CD4-positive, alpha-beta memory T cell (primary cell): ENCODE measurements around the gene ARSJ. TPM values are rescaled to one million over a fixed set of nuclear protein-coding genes. Genes with fewer than 3 reads are reported as not detected.
"Not testable (repeated sequence)": the region's sequence is repeated elsewhere in the genome, so short reads cannot be mapped to it uniquely, and the experiment has no call there.

ENCODE experiments used
- CTCF ChIA-PET: fragments of 350-600 bp; sonication (Branson Sonifier 250); formaldehyde crosslinking; loops from one replicate; lab custom pipeline; 2021; ENCODE audit warnings: inconsistent platforms; ENCODE audit not compliant: partially characterized antibody; lab: Charles Lee
- POLR2A ChIA-PET: fragments of 350-600 bp; sonication (Branson Sonifier 250); formaldehyde crosslinking; loops from one replicate; lab custom pipeline; 2021; ENCODE audit not compliant: partially characterized antibody; lab: Charles Lee
- DNase-seq, 5 donors: peaks; one replicate each; pipeline versions ENCODE4 v3.0.0 to v3.0.0-alpha.2; 2020 to 2022; ENCODE audit warnings: mixed read lengths in 1 of 5
- H3K27ac ChIP-seq: one replicate; pipeline ENCODE4 v1.7.0; 2013; ENCODE audit warnings: low read depth, low read length
- H3K27me3 ChIP-seq: 2 replicates; pipeline ENCODE4 v1.7.0; 2013; ENCODE audit warnings: mild to moderate bottlenecking, low read length, moderate library complexity; ENCODE audit not compliant: insufficient read depth
- H3K36me3 ChIP-seq: 2 replicates; pipeline ENCODE4 v1.7.0; 2013; ENCODE audit warnings: mild to moderate bottlenecking, low read length, moderate library complexity; ENCODE audit not compliant: insufficient read depth
- H3K4me1 ChIP-seq: 2 replicates; pipeline ENCODE4 v1.7.0; 2013; ENCODE audit warnings: mild to moderate bottlenecking, low read length, moderate library complexity; ENCODE audit not compliant: insufficient read depth
- H3K4me3 ChIP-seq, 2 donors: one replicate each; pipeline ENCODE4 v1.7.0; 2013; ENCODE audit warnings: low read length in 2 of 2, mild to moderate bottlenecking in 1 of 2
- H3K9me3 ChIP-seq, 2 donors: one replicate each; pipeline ENCODE4 v1.7.0; 2013; ENCODE audit warnings: low read length in 2 of 2, control low read depth in 1 of 2; ENCODE audit not compliant: control insufficient read depth in 1 of 2
- H3K27ac Mint-ChIP-seq, 7 donors: one replicate each; pipeline ENCODE4 v1.8.0; 2020 to 2021; ENCODE audit warnings: mixed read lengths in 7 of 7, mild to moderate bottlenecking in 6 of 7, inconsistent platforms in 3 of 7, moderate library complexity in 3 of 7
- H3K27me3 Mint-ChIP-seq, 2 donors: one replicate each; pipeline ENCODE4 v1.8.0; 2020 to 2021; ENCODE audit warnings: mixed read lengths in 2 of 2
- H3K36me3 Mint-ChIP-seq, 2 donors: one replicate each; pipeline ENCODE4 v1.8.0; 2020 to 2021; ENCODE audit warnings: mixed read lengths in 2 of 2, inconsistent platforms in 1 of 2, mild to moderate bottlenecking in 1 of 2
- H3K4me1 Mint-ChIP-seq, 4 donors: one replicate each; pipeline ENCODE4 v1.8.0; 2020 to 2021; ENCODE audit warnings: mixed read lengths in 4 of 4, mild to moderate bottlenecking in 1 of 4
- H3K4me3 Mint-ChIP-seq, 8 donors: one replicate each; pipeline ENCODE4 v1.8.0; 2020 to 2021; ENCODE audit warnings: mixed read lengths in 8 of 8, mild to moderate bottlenecking in 7 of 8, moderate library complexity in 6 of 8, inconsistent platforms in 3 of 8
- H3K9me3 Mint-ChIP-seq, 8 donors: one replicate each; pipeline ENCODE4 v1.8.0; 2020 to 2021; ENCODE audit warnings: mixed read lengths in 8 of 8, mild to moderate bottlenecking in 5 of 8, inconsistent platforms in 3 of 8, moderate library complexity in 1 of 8
- intact Hi-C: fragments of 100-400 bp; cut with micrococcal nuclease; formaldehyde crosslinking; loops from one replicate; pipeline ENCODE4 v1.15.1; 2023
- polyA plus RNA-seq, 2 donors: library from polyadenylated mRNA; unstranded; fragments of 300-500 nt; fragmentation: Illumina TruSeq; gene quantifications; one replicate each; pipeline ENCODE4 v1.2.3, GENCODE V29; 2021
- total RNA-seq, 2 experiments: library from RNA; stranded (reverse); gene quantifications; one replicate each; pipeline ENCODE4 v1.2.3, GENCODE V29; 2021

ARSJ gene
- total and polyA plus RNA-seq, 4 experiments from 2014 or later, result 0.15 to 0.17 (median 0.15) TPM; not detected in 1

- Mint-ChIP-seq H3K4me1 (peaks cover 0 to 1% (median 0%) of the 10 kb centered on the region in 4 donors), H3K4me3 (no peak overlapping the region), H3K36me3 (no peaks in the 10 kb centered on the region), H3K27me3 (no peaks in the 10 kb centered on the region), H3K9me3 (no peaks in the 10 kb centered on the region), H3K27ac (no peak overlapping the region)
- H3K4me3 ChIP-seq, result no peak overlapping the region
- no peaks in the 10 kb centered on the region for H3K27me3 ChIP-seq
- H3K27ac ChIP-seq, result no peak overlapping the region
- ChIA-PET CTCF (no interaction called here), POLR2A (no interaction called here)
- intact Hi-C loops, result no loop called here
- H3K4me1 ChIP-seq, result no peaks in the 10 kb centered on the region
- H3K9me3 ChIP-seq, result no peaks in the 10 kb centered on the region
- no peaks in the 10 kb centered on the region for H3K36me3 ChIP-seq
- no peak for DNase-seq
Measured at GRCh38 chr4:114019276-114019968, 40.0 kb upstream of the ARSJ start.

GRCh38 chr4:114017120-114017917 is 37.9 kb upstream of the ARSJ start:
- Histone ChIP-seq H3K9me3 (no peaks in the 10 kb centered on the region), H3K27ac (no peak overlapping the region), H3K36me3 (no peaks in the 10 kb centered on the region), H3K4me3 (no peak overlapping the region), H3K27me3 (no peaks in the 10 kb centered on the region), H3K4me1 (no peaks in the 10 kb centered on the region)
- Mint-ChIP-seq H3K4me1 (peaks cover 0 to 1% (median 0%) of the 10 kb centered on the region in 4 donors), H3K9me3 (no peaks in the 10 kb centered on the region), H3K27me3 (no peaks in the 10 kb centered on the region), H3K27ac (no peak overlapping the region), H3K4me3 (no peak overlapping the region), H3K36me3 (no peaks in the 10 kb centered on the region)
- ChIA-PET POLR2A (no interaction called here), CTCF (no interaction called here)
- intact Hi-C loops, result no loop called here
- DNase-seq, result no peak

GRCh38 chr4:114015444-114015899 is 36.0 kb upstream of the ARSJ start:
- POLR2A ChIA-PET, result no interaction called here
- Histone ChIP-seq H3K27ac (no peak overlapping the region), H3K9me3 (no peaks in the 10 kb centered on the region), H3K36me3 (no peaks in the 10 kb centered on the region), H3K4me3 (no peak overlapping the region), H3K4me1 (no peaks in the 10 kb centered on the region), H3K27me3 (no peaks in the 10 kb centered on the region)
- Mint-ChIP-seq H3K4me3 (no peak overlapping the region), H3K27me3 (no peaks in the 10 kb centered on the region), H3K27ac (no peak overlapping the region), H3K36me3 (no peaks in the 10 kb centered on the region), H3K9me3 (peaks cover 0 to 4% (median 2%) of the 10 kb centered on the region in 8 donors), H3K4me1 (peaks cover 0 to 1% (median 0%) of the 10 kb centered on the region in 4 donors)
- CTCF ChIA-PET, result no interaction called here
- no peak for DNase-seq
- intact Hi-C loops, result no loop called here

- POLR2A ChIA-PET, H3K9me3 Mint-ChIP-seq, H3K4me1 ChIP-seq, H3K4me3 Mint-ChIP-seq, H3K27me3 Mint-ChIP-seq, DNase-seq, H3K36me3 ChIP-seq, intact Hi-C loops, H3K27ac ChIP-seq, H3K36me3 Mint-ChIP-seq, H3K27me3 ChIP-seq, H3K9me3 ChIP-seq, H3K4me1 Mint-ChIP-seq, CTCF ChIA-PET, H3K27ac Mint-ChIP-seq, H3K4me3 ChIP-seq: not testable (repeated sequence)
Measured at GRCh38 chr4:114013201-114013600, 33.8 kb upstream of the ARSJ start.

GRCh38 chr4:114012749-114013148 is 33.3 kb upstream of the ARSJ start:
- H3K9me3 ChIP-seq, result no peaks in the 10 kb centered on the region
- H3K4me3 ChIP-seq, result no peak overlapping the region
- CTCF ChIA-PET, result no interaction called here
- no peak overlapping the region for H3K27ac ChIP-seq
- H3K27me3 Mint-ChIP-seq, result no peaks in the 10 kb centered on the region
- POLR2A ChIA-PET, result no interaction called here
- H3K27ac Mint-ChIP-seq, result peak overlapping the region in 1 of 7 donors; percentile 61
- intact Hi-C loops, result no loop called here
- no peaks in the 10 kb centered on the region for H3K27me3 ChIP-seq
- H3K4me1 Mint-ChIP-seq, result peaks cover 0 to 5% (median 0%) of the 10 kb centered on the region in 4 donors
- no peak overlapping the region for H3K4me3 Mint-ChIP-seq
- H3K9me3 Mint-ChIP-seq, result peaks cover 0 to 8% (median 3%) of the 10 kb centered on the region in 8 donors
- no peaks in the 10 kb centered on the region for H3K36me3 ChIP-seq
- H3K4me1 ChIP-seq, result no peaks in the 10 kb centered on the region
- no peaks in the 10 kb centered on the region for H3K36me3 Mint-ChIP-seq
- DNase-seq, result no peak

GRCh38 chr4:114005569-114006442 is 26.4 kb upstream of the ARSJ start:
- peak; percentile 29 to 53 (median 49) for DNase-seq
- H3K4me3 Mint-ChIP-seq, result peak overlapping the region in 7 of 8 donors; percentile 45 to 70 (median 59)
- H3K27ac ChIP-seq, result peak overlapping the region; percentile 14
- ChIA-PET POLR2A (interaction anchor here (0.5 kb wide), 1 partner anchor 40 kb away, joined by 3 read pairs; no protein-coding TSS in a partner anchor), CTCF (no interaction called here)
- H3K4me1 Mint-ChIP-seq, result peaks cover 21 to 46% (median 30%) of the 10 kb centered on the region in 4 donors
- no peaks in the 10 kb centered on the region for H3K36me3 Mint-ChIP-seq
- H3K9me3 ChIP-seq, result no peaks in the 10 kb centered on the region
- H3K27me3 ChIP-seq, result no peaks in the 10 kb centered on the region
- intact Hi-C loops, result no loop called here
- peaks cover 0 to 1% of the 10 kb centered on the region in 2 donors for H3K27me3 Mint-ChIP-seq
- no peaks in the 10 kb centered on the region for H3K36me3 ChIP-seq
- peak overlapping the region; percentile 36 to 86 (median 65) for H3K27ac Mint-ChIP-seq
- peaks cover 23% of the 10 kb centered on the region for H3K4me1 ChIP-seq
- peaks cover 0 to 7% (median under 1%) of the 10 kb centered on the region in 8 donors for H3K9me3 Mint-ChIP-seq
- no peak overlapping the region for H3K4me3 ChIP-seq
